C1 segment of cervical spinal cord (tissue), 14 donors: ENCODE data around the gene DBR1.
A peak's percentile ranks its signal among the peaks of the same experiment; 100 is the strongest.
"Not testable (repeated sequence)": the region's sequence is repeated elsewhere in the genome, so short reads cannot be mapped to it uniquely, and the experiment has no call there.

Experiments
- DNase-seq, 14 donors: peaks; one replicate each; lab custom pipeline; 2025; lab: John Stamatoyannopoulos, UW

The DBR1 gene

GRCh38 chr3:138187296-138188012, 12.7 kb upstream of the DBR1 start, which contains the start of gene ARMC8:
Gene ARMC8 (plus strand): TSS chr3:138187301. CDS start chr3:138187555, 254 bp downstream.
- peak; percentile 60 to 98 (median 89) for DNase-seq

GRCh38 chr3:138186803-138187295, 12.1 kb upstream of the DBR1 start:
- no peak for DNase-seq

- DNase-seq = peak in 1 of 14 donors; percentile 5
These were observed 11.5 kb upstream of the DBR1 start for GRCh38 chr3:138186221-138186620.

DNA sequence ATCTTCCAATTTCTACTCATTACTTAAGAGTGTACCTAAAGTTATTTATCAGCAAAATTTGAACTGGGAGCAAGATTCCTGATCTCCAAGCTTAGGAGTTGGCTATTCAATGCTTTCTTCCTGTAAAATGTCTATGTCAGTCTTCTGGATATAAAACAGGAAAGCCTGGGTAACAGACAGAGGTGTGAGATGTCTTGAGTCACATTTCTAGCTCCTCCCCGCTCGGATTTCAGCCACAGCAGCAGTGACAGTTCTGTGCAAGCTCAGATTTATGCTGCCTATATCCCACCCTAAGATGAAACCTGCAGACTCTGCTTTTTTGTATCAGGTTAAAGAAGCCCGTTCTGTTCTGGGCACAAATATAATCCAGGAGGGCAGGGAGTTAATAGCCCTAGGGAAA, 10.3 kb upstream of the DBR1 start:
- DNase-seq = no peak

DNA sequence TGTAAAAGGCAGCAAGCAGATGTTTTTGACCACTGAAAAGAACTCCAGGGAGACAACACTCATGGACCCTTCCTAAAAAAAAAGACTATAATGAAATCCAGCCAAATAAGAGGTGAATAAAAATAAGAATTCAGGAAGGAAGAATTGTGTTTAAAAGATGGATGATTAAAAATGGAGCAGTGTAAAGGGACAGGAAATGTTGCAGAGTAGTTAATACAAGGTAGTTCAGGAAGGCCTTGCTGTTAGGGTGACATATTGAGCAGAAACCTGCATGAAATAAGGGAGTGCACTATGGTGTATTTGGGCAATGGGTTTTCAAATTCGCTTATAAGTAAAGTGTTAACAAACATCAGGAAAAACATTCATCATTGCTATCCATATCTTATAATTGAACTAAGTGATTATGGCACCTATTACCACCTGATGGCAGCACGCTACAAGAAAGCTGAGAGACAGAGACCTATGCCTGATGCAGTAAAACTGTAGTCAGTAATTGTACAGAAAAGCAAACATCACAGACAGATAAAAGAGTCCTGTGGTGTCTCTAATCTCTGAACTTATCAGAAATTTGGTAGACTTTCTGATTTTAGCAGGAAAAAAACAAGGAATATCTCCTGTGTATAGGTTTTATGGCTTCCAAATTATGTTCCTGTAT, 5.8 kb upstream of the DBR1 start:
- peak in 1 of 14 donors; percentile 64 for DNase-seq

DNA sequence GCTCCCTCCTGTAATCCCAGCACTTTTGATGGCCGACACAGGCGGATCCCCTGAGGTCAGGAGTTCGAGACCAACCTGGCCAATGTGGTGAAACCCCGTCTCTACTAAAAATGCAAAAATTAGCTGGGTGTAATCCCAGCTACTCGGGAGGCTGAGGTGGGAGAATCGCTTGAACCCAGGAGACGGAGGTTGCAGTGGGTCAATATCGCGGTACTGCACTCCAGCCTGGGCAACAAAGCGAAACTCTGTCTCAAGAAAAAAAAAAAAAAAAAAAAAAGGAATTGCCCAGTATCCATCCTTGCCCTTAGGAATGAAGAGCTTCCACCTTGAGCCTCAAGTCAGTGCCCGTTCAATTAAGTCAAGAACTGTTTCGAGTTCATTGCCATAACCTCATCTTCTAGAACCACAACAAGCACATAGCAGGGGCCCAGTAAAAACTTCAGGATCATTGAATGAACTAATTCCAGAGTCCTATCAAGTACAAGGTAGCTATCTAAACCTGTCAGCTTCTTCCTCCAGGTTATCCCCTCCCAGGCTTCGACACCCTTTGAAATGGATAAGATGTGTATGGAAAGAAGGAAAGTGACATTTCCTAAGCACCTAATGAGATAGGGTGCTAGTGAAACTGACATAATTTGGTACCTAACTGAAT, 826 bp downstream of the DBR1 start:
- no peak for DNase-seq

- DNase-seq = no peak
These were observed 2.1 kb downstream of the DBR1 start for GRCh38 chr3:138172625-138173024.

- DNase-seq = no peak
These were observed 9.7 kb downstream of the DBR1 start for GRCh38 chr3:138165061-138165460.

DNA sequence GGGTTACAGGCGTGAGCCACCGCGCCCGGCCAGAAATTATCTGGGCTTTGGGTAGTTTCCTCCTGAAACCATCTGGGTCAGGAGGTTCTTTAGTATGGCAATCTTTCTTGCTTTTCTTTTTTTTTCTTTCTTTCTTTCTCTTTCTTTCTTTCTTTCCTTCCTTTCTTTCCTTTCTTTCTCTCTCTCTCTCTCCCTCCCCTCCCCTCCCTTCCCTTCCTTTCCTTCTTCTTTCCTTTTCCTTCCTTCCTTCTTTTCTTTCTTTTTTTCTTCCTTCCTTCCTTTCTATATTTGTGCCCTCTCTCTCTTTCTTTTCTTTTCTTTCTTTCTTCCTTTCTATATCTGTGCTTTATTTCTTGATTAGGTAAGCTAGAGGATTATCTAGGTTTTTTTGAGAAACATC, 17.0 kb downstream of the DBR1 start:
- no peak for DNase-seq

- DNase-seq = no peak
These were observed 20.2 kb downstream of the DBR1 start for GRCh38 chr3:138154534-138154933.

DNA sequence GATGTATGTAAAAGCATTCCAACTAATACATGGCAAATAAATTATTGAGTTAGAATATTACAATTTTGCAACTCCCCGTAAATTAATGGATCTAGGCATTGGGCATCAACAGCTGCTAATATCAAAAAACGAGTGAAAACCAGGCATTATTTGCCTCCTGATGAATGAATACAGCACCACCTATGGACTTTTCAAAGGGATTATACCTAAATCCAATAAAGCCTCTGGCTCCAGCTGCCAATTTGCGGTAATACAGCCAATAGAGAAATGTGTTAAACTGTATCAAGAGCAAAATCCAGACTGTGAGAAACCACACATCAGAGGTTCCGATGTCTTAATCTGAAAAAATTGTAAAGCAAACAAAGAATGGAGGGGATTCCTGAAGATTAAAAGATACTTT, 26.2 kb downstream of the DBR1 start:
- no peak for DNase-seq

- DNase-seq = not testable (repeated sequence)
These were observed 32.5 kb downstream of the DBR1 start for GRCh38 chr3:138142181-138142580.

DNA sequence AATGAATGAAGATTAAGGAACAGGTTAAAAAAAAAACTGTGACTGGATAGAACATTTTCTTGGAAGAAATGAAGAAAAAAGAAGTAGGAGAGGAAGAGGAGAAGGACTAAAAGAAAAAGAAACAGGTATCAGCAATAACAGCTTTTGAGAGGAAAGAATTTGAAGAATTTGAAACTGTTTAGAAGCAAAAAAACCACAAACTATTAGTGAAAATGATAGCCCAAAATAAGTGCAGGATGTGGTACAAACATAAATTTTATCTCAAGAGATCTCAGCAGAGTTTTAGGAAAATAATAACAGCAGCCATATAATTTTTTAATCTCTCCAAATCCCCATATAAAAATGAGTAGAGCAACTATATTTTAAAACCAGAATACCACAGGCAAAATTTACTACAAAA, 33.8 kb downstream of the DBR1 start:
- DNase-seq = no peak

DNA sequence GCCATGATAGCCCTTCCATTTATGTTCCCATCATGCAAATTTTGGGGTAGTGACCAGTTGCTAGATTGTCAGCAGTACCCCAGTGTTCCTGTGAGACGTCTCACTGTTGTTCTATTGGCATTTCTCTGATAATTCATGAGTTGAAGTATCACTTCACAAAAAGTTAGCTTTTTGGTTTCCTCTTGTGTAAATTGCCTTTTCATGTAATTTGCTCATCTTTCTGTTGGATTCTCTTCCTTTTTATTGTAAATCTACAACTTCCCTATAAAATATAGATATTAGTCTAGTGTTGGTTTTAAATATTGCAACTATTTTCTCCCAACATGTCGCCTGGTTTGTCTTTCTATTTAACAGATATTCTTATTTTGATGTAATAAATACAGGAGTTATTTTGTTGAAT, 35.0 kb downstream of the DBR1 start:
- DNase-seq = no peak

DNA sequence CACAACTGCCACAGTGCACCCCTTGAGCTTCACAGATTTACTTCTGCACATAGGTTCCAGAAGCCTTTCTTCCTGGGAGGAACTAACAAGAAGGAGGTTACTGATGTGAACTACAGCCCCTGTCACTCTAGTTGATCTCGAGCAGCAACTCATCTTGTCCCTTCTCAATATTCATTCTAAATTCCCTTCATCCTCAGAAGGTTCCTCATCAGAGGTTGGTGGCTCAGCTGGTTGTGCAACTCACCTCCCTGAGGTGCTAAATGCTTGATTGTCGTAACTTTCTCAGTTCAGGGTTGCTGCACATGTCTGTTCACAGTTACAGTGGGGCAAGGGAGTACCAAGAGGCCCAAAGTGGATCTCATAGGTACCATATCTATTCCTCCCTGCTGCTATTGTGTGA, 36.9 kb downstream of the DBR1 start:
- no peak for DNase-seq

- DNase-seq = no peak
These were observed 38.5 kb downstream of the DBR1 start for GRCh38 chr3:138136201-138136600.

DNA sequence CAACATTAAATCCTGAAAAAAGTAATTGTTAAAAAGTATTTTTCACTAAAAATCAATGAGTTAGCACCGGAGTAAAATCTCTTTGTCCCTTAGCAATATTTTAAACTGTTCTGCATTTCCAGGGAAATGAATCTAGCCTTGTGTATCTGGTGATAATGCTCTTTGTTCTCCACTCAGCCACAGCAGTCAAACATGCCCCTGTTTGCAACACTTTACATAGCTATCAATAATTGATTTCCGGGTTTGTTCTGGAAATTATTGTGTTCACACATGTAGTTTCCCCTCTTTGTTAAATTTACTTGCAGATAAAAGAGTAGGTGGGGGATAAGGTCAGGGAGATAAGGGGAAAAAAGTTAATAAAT, 38.9 kb downstream of the DBR1 start:
- no peak for DNase-seq

- no peak for DNase-seq
These were observed 39.4 kb downstream of the DBR1 start for GRCh38 chr3:138135146-138135832.

DNA sequence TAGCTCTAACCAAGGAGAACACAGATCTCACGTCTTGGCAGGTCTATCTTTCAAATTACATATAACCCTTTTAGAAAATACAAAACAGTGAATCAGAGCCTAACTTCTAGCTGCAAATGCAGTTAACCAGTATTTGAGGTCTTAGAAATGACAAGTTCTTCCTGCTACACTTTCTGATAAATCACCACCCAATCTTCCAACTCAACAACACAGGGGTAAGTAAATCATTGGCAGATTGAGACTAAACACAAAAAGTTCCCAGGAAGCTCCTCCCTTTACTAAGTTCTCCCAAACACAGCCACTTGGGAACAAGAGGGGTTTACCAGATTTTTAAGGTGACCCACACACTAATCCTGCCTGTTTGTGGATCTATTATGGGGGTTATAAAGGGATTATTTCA, 42.5 kb downstream of the DBR1 start, which contains the start of gene A4GNT:
TSS of gene A4GNT (minus strand) at position 152 of the 400 bp plus-strand sequence. CDS start 1,134 bp downstream, outside the sequence.
- DNase-seq = no peak

DNA sequence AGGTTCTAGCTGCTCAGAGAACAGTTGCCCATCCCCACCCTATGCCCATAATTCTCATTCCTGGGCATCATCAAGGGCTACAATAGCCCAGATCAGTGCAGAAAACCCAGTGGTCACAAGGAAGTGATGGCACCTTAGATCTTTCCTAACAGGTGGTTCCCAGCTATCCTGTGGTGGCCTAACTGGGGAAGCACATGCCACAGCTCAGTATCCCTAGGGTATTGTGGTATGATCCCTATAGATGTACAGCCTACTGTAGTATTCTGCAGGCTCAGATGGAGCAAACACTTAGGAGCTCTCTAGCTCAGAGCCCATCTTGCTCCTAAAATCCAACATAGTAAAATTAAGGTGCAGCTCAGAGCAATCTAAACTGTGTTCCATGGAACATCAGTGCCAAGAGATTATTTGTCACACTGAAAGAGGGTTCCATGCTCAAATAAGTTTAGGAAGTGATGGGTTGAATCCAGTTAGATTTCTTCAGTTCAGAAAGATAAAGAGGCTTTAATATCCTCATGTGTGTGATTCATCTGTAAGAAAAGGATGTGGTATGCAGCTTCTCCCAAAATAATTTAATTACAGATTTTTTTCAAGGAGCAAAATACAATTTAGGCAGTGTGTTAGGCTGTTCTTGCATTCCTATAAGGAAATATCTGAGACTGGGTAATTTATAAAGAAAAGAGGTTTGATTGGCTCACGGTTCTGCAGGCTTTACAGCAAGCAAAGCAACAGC, 46.9 kb downstream of the DBR1 start:
- DNase-seq = no peak

DNA sequence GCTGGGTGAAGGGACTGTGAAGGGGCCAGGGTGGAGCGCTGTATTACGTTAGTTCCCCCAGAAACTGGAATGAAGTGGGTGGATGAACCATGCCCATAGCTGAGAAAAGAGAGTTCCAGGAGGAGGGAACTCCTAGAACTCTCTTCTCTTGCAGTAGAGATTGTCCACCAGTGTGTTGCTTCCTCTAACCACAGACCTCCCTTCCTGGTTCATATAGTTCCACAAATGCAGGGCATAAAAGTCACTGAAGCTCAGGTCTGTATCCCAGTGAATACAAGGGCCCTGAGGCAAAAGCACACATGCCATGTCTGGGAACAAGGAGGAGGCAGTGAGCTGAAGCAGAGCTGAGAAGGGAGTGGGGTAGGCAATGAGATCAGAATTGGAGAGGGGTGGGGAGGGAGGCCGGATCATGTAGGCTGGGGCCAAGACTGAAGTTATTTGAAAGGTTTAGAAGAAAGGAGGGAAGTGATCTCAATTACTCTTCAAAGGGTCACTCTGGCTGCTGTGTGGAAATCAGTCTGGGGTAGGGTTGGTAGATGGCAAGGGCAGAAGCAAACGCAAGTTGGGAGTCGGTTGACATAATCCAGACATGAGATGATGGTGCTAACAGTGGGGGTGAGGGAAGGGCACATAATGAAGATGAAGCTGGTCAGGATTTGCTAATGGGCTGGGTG, 49.0 kb downstream of the DBR1 start:
- peak in 2 of 14 donors; percentile 18 to 35 for DNase-seq
